Trophoblast cell (in vitro differentiated cells and primary cell): ENCODE measurements around the gene ACCSL.

Experiments
- DNase-seq, 2 donors: peaks; one replicate each; pipeline ENCODE4 v3.0.0-alpha.2; 2016
- H2AFZ ChIP-seq: 2 replicates; pipeline ENCODE4 v1.6.1; 2013; ENCODE audit warnings: low read length, moderate library complexity, mild to moderate bottlenecking; ENCODE audit not compliant: insufficient read depth, poor library complexity
- H2AK5ac ChIP-seq: 2 replicates; pipeline ENCODE4 v1.6.1; 2013; ENCODE audit warnings: mild to moderate bottlenecking, low read length
- H2BK120ac ChIP-seq: 2 replicates; pipeline ENCODE4 v1.6.1; 2013; ENCODE audit warnings: low read length, mild to moderate bottlenecking, moderate library complexity; ENCODE audit not compliant: insufficient read depth, poor library complexity
- H2BK12ac ChIP-seq: 2 replicates; pipeline ENCODE4 v1.6.1; 2013; ENCODE audit warnings: mild to moderate bottlenecking, low read length, moderate library complexity
- H2BK5ac ChIP-seq: 2 replicates; pipeline ENCODE4 v1.6.1; 2013; ENCODE audit warnings: low read length, low read depth, moderate library complexity, mild to moderate bottlenecking; ENCODE audit not compliant: poor library complexity
- H3K14ac ChIP-seq: 2 replicates; pipeline ENCODE4 v1.6.1; 2013; ENCODE audit warnings: mild to moderate bottlenecking, low read length
- H3K18ac ChIP-seq: 2 replicates; pipeline ENCODE4 v1.6.1; 2013; ENCODE audit warnings: mild to moderate bottlenecking, low read length
- H3K23ac ChIP-seq: 2 replicates; pipeline ENCODE4 v1.6.1; 2013; ENCODE audit warnings: low read length
- H3K27ac ChIP-seq: 2 replicates; pipeline ENCODE4 v1.5.1; 2013; ENCODE audit warnings: low read depth, mild to moderate bottlenecking, inconsistent platforms, low read length, moderate library complexity
- H3K27me3 ChIP-seq: 2 replicates; pipeline ENCODE4 v1.6.1; 2013; ENCODE audit warnings: inconsistent platforms, mild to moderate bottlenecking, low read length, moderate library complexity; ENCODE audit not compliant: insufficient read depth
- H3K36me3 ChIP-seq, 2 experiments: 1 replicate in 1 of 2; 2 replicates in 1 of 2; pipeline ENCODE4 v1.6.1; 2013; ENCODE audit warnings: low read length in 2 of 2, mild to moderate bottlenecking in 2 of 2, moderate library complexity in 1 of 2; ENCODE audit not compliant: insufficient read depth in 2 of 2, control insufficient read depth in 1 of 2
- H3K4ac ChIP-seq: 2 replicates; pipeline ENCODE4 v1.6.1; 2013; ENCODE audit warnings: low read depth, mild to moderate bottlenecking, low read length, moderate library complexity
- H3K4me1 ChIP-seq, 2 experiments: 1 replicate in 1 of 2; 2 replicates in 1 of 2; pipeline ENCODE4 v1.6.1; 2013; ENCODE audit warnings: low read length in 2 of 2, mild to moderate bottlenecking in 2 of 2, moderate library complexity in 1 of 2; ENCODE audit not compliant: insufficient read depth in 2 of 2, control insufficient read depth in 1 of 2
- H3K4me2 ChIP-seq: 2 replicates; pipeline ENCODE4 v1.6.1; 2013; ENCODE audit warnings: inconsistent platforms, mild to moderate bottlenecking, low read length, moderate library complexity
- H3K4me3 ChIP-seq: 2 replicates; pipeline ENCODE4 v1.5.1; 2013; ENCODE audit warnings: mild to moderate bottlenecking, low read depth, low read length, inconsistent platforms
- H3K79me1 ChIP-seq: one replicate; pipeline ENCODE4 v1.6.1; 2013; ENCODE audit warnings: low read length
- H3K79me2 ChIP-seq: 2 replicates; pipeline ENCODE4 v1.6.1; 2013; ENCODE audit warnings: low read length, mild to moderate bottlenecking; ENCODE audit not compliant: control insufficient read depth, insufficient read depth, poor library complexity
- H3K9ac ChIP-seq: 2 replicates; pipeline ENCODE4 v1.6.1; 2013; ENCODE audit warnings: mild to moderate bottlenecking, low read length
- H3K9me3 ChIP-seq: 2 replicates; pipeline ENCODE4 v1.6.1; 2013; ENCODE audit warnings: low read depth, mild to moderate bottlenecking, control low read depth, inconsistent platforms, low read length; ENCODE audit not compliant: insufficient read depth
- H4K12ac ChIP-seq: 2 replicates; pipeline ENCODE4 v1.6.1; 2013; ENCODE audit warnings: low read depth, mild to moderate bottlenecking, low read length, moderate library complexity
- H4K8ac ChIP-seq: 2 replicates; pipeline ENCODE4 v1.6.1; 2013; ENCODE audit warnings: low read depth, mild to moderate bottlenecking, low read length, moderate library complexity
- H4K91ac ChIP-seq: one replicate; pipeline ENCODE4 v1.6.1; 2013; ENCODE audit warnings: low read depth, mild to moderate bottlenecking, low read length, moderate library complexity
- WGBS: extraction: QIAGEN DNeasy Blood & Tissue Kit; methylation state at CpG from one replicate; pipeline ENCODE4 v1.1.7; 2013; ENCODE audit warnings: missing lambda C conversion rate; ENCODE audit not compliant: insufficient read length, insufficient coverage; ENCODE audit errors: extremely low coverage; 5-methylcytosine and 5-hydroxymethylcytosine counted together

Gene ACCSL

DNA sequence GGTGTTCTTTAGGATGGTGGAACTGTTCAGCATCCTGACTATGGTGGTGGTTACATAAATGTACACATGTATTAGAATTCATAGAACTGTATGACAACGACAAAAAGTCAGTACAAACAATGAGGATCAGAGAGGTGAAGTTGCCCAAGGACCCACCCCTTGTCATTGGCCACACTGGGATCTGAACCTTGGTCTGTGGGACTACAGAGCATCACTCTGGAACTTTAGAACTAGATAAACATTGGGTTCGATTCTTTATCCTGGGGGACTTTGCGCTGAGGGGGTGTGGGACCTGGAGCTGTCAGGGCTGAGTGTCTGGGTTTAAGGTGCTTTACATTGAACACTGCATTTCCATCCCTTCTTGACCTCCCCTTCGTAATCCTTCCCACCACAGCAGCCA is 34.9 kb downstream of the ACCSL start:
- H3K18ac ChIP-seq: no peak overlapping the region
- no peak overlapping the region for H4K8ac ChIP-seq
- H4K12ac ChIP-seq: no peak overlapping the region
- H2BK12ac ChIP-seq: no peak overlapping the region
- no peaks in the 10 kb centered on the region for H3K36me3 ChIP-seq
- no peak overlapping the region for H4K91ac ChIP-seq
- no peaks in the 10 kb centered on the region for H3K4me1 ChIP-seq
- no peaks in the 10 kb centered on the region for H3K79me1 ChIP-seq
- no peak for DNase-seq
- no peak overlapping the region for H3K4me2 ChIP-seq
- no peak overlapping the region for H3K4ac ChIP-seq
- H3K27ac ChIP-seq: no peak overlapping the region
- H3K23ac ChIP-seq: no peak overlapping the region
- no peak overlapping the region for H2AK5ac ChIP-seq
- no peak overlapping the region for H3K14ac ChIP-seq
- H2BK120ac ChIP-seq: no peak overlapping the region
- no peaks in the 10 kb centered on the region for H3K9me3 ChIP-seq
- no peaks in the 10 kb centered on the region for H3K79me2 ChIP-seq
- no peak overlapping the region for H3K4me3 ChIP-seq
- no peak overlapping the region for H2BK5ac ChIP-seq
- H3K27me3 ChIP-seq: no peaks in the 10 kb centered on the region
- H2AFZ ChIP-seq: no peak overlapping the region
- no peak overlapping the region for H3K9ac ChIP-seq
- no CpG with 5 or more reads among the region's 4 CpGs for WGBS

DNA sequence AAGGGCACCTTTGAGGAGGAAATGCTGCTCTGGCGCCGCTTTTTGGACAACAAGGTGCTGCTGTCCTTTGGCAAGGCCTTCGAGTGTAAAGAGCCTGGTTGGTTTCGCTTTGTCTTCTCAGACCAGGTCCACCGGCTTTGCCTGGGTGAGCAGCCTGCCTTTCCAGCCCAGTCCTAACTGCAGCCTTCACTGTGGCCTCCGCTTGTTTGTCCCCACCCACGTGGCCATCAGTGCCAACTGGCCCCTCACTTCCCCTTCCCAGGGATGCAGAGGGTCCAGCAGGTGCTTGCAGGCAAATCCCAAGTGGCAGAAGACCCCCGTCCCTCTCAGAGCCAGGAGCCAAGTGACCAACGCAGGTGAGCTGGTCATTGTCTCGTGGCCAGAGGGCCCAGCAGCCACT is 35.7 kb downstream of the ACCSL start:
- Histone ChIP-seq H4K12ac (no peak overlapping the region), H3K18ac (no peak overlapping the region), H2BK5ac (no peak overlapping the region), H3K14ac (no peak overlapping the region), H2AFZ (no peak overlapping the region), H2AK5ac (no peak overlapping the region), H3K79me1 (no peaks in the 10 kb centered on the region), H3K36me3 (no peaks in the 10 kb centered on the region), H3K79me2 (no peaks in the 10 kb centered on the region), H3K23ac (no peak overlapping the region), H3K4me1 (no peaks in the 10 kb centered on the region), H4K8ac (no peak overlapping the region), H3K4me2 (no peak overlapping the region), H3K4ac (no peak overlapping the region), H3K27me3 (no peaks in the 10 kb centered on the region), H3K27ac (no peak overlapping the region), H3K9me3 (no peaks in the 10 kb centered on the region), H4K91ac (no peak overlapping the region), H3K4me3 (no peak overlapping the region), H2BK12ac (no peak overlapping the region), H3K9ac (no peak overlapping the region), H2BK120ac (no peak overlapping the region)
- no peak for DNase-seq
- no CpG with 5 or more reads among the region's 10 CpGs for WGBS

DNA sequence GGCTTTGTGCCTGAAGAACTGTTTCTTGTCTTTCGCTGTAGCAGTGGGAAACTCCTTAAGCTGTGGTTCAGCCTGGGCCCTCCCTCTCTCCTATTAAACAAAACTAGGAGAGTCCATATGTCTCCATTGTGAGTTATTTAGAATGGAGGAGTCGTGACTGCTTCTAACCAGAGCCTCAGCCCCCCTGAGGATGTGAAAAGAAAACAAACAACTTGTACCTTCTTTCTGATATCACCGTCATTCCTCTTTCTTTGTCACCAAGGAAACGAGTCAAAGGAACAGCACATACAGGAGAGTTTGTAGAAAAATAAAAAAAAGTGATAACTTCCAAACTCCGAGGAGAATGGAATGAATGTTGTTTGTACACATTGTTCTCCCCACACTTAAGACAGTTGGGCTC is 36.1 kb downstream of the ACCSL start:
- H3K27ac ChIP-seq: no peak overlapping the region
- no peak overlapping the region for H3K23ac ChIP-seq
- H3K36me3 ChIP-seq: no peaks in the 10 kb centered on the region
- H2BK5ac ChIP-seq: no peak overlapping the region
- no CpG with 5 or more reads among the region's 5 CpGs for WGBS
- no peak overlapping the region for H4K91ac ChIP-seq
- no peak overlapping the region for H3K9ac ChIP-seq
- H4K12ac ChIP-seq: no peak overlapping the region
- H3K4me3 ChIP-seq: no peak overlapping the region
- no peak overlapping the region for H2AFZ ChIP-seq
- H3K79me1 ChIP-seq: no peaks in the 10 kb centered on the region
- H3K4ac ChIP-seq: no peak overlapping the region
- H3K9me3 ChIP-seq: no peaks in the 10 kb centered on the region
- no peaks in the 10 kb centered on the region for H3K79me2 ChIP-seq
- no peak overlapping the region for H4K8ac ChIP-seq
- no peak overlapping the region for H3K4me2 ChIP-seq
- no peaks in the 10 kb centered on the region for H3K4me1 ChIP-seq
- no peak overlapping the region for H3K18ac ChIP-seq
- H3K27me3 ChIP-seq: no peaks in the 10 kb centered on the region
- H2BK120ac ChIP-seq: no peak overlapping the region
- H2AK5ac ChIP-seq: no peak overlapping the region
- no peak overlapping the region for H3K14ac ChIP-seq
- H2BK12ac ChIP-seq: no peak overlapping the region
- DNase-seq: peak in 1 of 2 donors; percentile 20

DNA sequence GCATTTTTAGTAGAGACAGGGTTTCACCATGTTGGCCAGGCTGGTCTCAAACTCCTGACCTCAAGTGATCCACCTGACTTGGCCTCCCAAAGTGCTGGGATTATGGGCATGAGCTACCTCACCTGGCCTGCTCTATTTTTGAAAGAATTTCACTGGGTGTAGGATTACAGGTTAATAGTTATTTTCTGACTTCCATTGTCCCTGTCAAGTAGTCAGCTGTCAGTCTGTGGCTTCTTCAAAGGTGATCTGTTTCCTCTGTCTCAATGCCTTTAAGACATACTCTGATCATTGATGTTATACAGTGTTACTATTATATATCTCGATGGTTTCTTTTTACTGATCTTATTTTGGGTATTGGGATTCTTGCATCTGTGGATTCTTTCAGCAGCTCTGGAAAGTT is 37.5 kb downstream of the ACCSL start:
- Histone ChIP-seq H3K36me3 (no peaks in the 10 kb centered on the region), H4K8ac (no peak overlapping the region), H2BK5ac (no peak overlapping the region), H3K4me3 (no peak overlapping the region), H2AK5ac (no peak overlapping the region), H3K27ac (no peak overlapping the region), H3K4me1 (no peaks in the 10 kb centered on the region), H3K18ac (no peak overlapping the region), H3K9ac (no peak overlapping the region), H2AFZ (no peak overlapping the region), H3K4ac (no peak overlapping the region), H3K79me1 (no peaks in the 10 kb centered on the region), H2BK12ac (no peak overlapping the region), H4K12ac (no peak overlapping the region), H4K91ac (no peak overlapping the region), H2BK120ac (no peak overlapping the region), H3K27me3 (no peaks in the 10 kb centered on the region), H3K9me3 (no peaks in the 10 kb centered on the region), H3K23ac (no peak overlapping the region), H3K79me2 (no peaks in the 10 kb centered on the region), H3K4me2 (no peak overlapping the region), H3K14ac (no peak overlapping the region)
- no peak for DNase-seq
- WGBS: no CpG with 5 or more reads among the region's 1 CpG
